DOHH2 (cell line): Measurements from ENCODE around the gene GDF9.

Experiments
- EZH2phosphoT487 ChIP-seq: fragments of 200-600 bp; sonication (generic); IDR thresholded peaks from 2 replicates; pipeline ENCODE4 v1.6.1; 2017; ENCODE audit warnings: borderline replicate concordance, mild to moderate bottlenecking, antibody characterized with exemption, low read length, moderate library complexity, mixed read lengths
- TF ChIP-seq, protein P1 (sequence below): fragments of 200-600 bp; sonication (generic); IDR thresholded peaks from one replicate; pipeline ENCODE4 v1.5.1; 2014; ENCODE audit warnings: antibody characterized with exemption, mild to moderate bottlenecking, low read depth, low read length; ENCODE audit not compliant: poor library complexity, severe bottlenecking

DNA sequence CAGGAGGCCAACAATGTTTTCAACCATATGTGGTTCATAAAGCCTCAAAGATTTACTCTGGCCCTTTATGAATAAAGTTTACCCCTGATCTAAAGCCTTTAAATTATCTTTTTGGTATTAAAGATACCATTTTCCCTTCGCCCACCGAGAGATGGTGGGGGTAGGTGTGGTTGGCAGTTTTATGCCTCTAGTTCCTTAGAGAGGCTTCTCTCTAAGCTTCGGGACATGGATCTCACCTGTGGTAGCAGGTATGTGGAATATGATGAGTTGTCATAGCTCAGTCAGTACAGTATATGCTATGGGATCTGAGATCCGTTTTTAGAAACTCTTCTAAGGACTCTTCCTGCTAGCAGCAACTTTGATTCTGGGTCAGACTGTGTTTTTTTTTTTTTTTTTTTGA, 2.5 kb upstream of the GDF9 start:
- TF ChIP-seq, protein P1, sequence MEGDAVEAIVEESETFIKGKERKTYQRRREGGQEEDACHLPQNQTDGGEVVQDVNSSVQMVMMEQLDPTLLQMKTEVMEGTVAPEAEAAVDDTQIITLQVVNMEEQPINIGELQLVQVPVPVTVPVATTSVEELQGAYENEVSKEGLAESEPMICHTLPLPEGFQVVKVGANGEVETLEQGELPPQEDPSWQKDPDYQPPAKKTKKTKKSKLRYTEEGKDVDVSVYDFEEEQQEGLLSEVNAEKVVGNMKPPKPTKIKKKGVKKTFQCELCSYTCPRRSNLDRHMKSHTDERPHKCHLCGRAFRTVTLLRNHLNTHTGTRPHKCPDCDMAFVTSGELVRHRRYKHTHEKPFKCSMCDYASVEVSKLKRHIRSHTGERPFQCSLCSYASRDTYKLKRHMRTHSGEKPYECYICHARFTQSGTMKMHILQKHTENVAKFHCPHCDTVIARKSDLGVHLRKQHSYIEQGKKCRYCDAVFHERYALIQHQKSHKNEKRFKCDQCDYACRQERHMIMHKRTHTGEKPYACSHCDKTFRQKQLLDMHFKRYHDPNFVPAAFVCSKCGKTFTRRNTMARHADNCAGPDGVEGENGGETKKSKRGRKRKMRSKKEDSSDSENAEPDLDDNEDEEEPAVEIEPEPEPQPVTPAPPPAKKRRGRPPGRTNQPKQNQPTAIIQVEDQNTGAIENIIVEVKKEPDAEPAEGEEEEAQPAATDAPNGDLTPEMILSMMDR: no peak
- TF ChIP-seq EZH2phosphoT487: no peak
